C4-2B (cell line): Measurements from ENCODE around the gene FITM1.
A peak's percentile ranks its signal among the peaks of the same experiment; 100 is the strongest.

Source experiments
- H3K27ac ChIP-seq: fragments of 450-650 bp; 2 replicates; pipeline ENCODE4 v1.5.1; 2017
- ZFX ChIP-seq: fragments of 450-650 bp; IDR thresholded peaks from 2 replicates; pipeline ENCODE4 v1.6.1; 2017
- TF ChIP-seq, protein P1 (sequence below): fragments of 450-650 bp; conservative IDR thresholded peaks from 2 replicates; pipeline ENCODE4 v1.5.1; 2017; ENCODE audit warnings: mild to moderate bottlenecking

The FITM1 gene

GRCh38 chr14:24130380-24130716 is at the start of gene FITM1:
FITM1 (plus strand) TSS chr14:24130659; CDS start chr14:24131564, 905 bp downstream.
- H3K27ac ChIP-seq = no peak within 1 kb of the TSS
- TF ChIP-seq, protein P1, sequence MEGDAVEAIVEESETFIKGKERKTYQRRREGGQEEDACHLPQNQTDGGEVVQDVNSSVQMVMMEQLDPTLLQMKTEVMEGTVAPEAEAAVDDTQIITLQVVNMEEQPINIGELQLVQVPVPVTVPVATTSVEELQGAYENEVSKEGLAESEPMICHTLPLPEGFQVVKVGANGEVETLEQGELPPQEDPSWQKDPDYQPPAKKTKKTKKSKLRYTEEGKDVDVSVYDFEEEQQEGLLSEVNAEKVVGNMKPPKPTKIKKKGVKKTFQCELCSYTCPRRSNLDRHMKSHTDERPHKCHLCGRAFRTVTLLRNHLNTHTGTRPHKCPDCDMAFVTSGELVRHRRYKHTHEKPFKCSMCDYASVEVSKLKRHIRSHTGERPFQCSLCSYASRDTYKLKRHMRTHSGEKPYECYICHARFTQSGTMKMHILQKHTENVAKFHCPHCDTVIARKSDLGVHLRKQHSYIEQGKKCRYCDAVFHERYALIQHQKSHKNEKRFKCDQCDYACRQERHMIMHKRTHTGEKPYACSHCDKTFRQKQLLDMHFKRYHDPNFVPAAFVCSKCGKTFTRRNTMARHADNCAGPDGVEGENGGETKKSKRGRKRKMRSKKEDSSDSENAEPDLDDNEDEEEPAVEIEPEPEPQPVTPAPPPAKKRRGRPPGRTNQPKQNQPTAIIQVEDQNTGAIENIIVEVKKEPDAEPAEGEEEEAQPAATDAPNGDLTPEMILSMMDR = no peak
- no peak for TF ChIP-seq ZFX

DNA sequence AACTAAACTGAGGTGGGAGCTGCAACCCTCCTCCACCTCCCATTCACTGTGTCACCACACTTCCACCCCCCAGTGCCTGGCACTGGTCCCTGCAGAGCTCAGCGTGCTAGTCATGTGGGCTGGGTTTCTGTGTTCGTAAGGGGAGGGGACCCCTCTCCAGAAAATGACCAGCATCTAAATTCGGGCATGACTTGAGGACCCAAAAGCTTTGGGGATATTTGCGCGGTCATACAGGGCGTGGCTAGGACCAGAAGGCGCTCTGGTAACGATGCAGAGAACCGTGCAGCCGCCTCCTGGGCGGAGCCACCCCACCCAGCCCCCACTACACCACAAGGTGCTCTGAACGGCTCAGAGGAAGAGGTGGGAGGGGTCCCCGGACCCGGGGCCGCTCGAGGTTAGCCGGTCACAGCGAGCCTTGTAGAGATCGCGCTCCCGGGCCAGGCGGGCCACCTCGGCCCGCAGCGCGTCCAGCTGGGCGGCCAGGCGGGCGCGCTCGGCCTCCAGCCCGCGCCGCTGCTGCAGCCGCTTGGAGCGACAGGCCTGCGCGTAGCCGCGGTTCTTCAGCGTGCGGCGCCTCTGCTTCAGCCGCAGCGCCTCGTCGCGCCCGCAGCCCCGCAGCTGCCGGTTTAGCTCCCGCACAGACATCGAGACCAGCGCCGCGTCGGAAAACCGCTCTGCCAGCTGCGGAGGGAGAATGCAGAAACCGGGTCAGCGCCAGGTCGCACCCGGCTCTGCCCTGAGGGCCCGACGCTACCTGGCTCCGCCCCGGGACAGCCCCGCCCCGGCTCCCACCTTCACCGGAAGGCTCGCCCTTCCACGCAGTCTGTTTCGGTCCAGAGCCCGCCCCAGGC is 49.3 kb upstream of the FITM1 start:
- peak; percentile 68; the same call in 1 of the 2 replicates for TF ChIP-seq ZFX
- TF ChIP-seq, protein P1 = no peak
- H3K27ac ChIP-seq = peak overlapping the region; percentile 62

GRCh38 chr14:24081739-24082211 is 48.7 kb upstream of the FITM1 start:
- peak overlapping the region; percentile 62 for H3K27ac ChIP-seq
- TF ChIP-seq, protein P1 = no peak
- no peak for TF ChIP-seq ZFX

DNA sequence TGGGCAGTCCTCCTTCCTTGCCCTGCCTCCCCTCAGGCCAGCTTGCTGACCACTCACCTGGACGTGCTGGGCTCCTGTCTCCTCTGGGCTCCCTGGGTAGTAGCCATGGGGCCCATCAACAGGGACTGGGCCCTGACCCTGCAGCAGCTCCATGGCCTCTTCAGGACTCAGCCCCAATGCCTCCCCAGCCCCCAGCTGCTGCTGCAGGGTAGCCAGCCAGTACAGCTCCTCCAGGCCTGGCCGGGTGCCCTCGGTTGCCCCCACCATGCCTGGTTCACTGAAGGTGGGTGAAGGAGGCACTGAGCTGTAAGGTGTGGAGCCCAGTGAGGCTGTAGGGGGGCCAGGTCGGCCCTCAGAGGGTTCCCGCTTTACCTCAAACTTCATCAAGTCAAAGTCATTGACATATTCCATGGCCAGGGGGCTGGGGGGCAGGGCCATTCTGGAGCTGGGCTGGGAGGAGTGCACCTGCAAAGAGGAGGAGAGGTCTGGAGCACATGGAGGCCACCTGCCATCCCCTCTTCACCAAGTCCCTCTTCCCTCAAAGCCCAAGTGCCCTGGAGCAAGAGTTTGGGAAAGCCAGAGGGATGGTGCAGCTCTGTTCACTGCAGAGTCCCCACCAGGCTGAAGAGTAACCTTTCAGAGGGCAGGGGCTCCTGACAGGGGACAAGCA is 47.9 kb upstream of the FITM1 start:
- no peak overlapping the region for H3K27ac ChIP-seq
- TF ChIP-seq, protein P1 = no peak
- no peak for TF ChIP-seq ZFX

- no peak overlapping the region for H3K27ac ChIP-seq
- TF ChIP-seq, protein P1 = no peak
- no peak for TF ChIP-seq ZFX
Observed at GRCh38 chr14:24083462-24083861, 47.0 kb upstream of the FITM1 start.

GRCh38 chr14:24084440-24084839 is 46.0 kb upstream of the FITM1 start:
- TF ChIP-seq, protein P1 = no peak
- no peak for TF ChIP-seq ZFX
- H3K27ac ChIP-seq = no peak overlapping the region

DNA sequence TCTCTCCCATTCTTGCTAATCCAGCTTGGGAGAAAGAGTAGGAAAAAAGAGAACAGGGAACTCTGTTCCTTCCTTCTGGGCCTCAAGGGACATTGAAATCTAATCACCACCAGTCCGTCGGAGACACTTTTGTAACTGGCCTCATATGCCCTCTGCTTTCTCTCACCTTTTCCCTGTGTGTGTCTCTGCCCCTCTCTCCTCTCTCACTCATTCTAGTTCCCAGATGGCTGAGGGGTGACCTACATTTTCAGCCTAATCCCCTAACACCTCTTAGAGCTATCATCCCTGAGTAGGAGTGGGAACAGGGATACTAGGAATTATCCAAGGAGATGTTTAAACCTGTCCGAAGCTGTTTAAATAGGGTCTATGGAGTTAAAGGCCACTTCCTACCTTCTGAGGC is 45.2 kb upstream of the FITM1 start:
- no peak overlapping the region for H3K27ac ChIP-seq
- no peak for TF ChIP-seq ZFX
- TF ChIP-seq, protein P1 = no peak
